HG03159 (cell line): Measurements from ENCODE around the gene PTS.
"Not testable (repeated sequence)": the region's sequence is repeated elsewhere in the genome, so short reads cannot be mapped to it uniquely, and the experiment has no call there.

Source experiments
- ATAC-seq: cut with Tn5 transposase; IDR thresholded peaks from one replicate; pipeline ENCODE4 v1.9.1; 2021; ENCODE audit warnings: mild to moderate bottlenecking, moderate library complexity; ENCODE audit not compliant: unreplicated experiment

The PTS gene

GRCh38 chr11:112226062-112226830 lies at the start of gene PTS:
TSS of gene PTS (plus strand) at chr11:112226428. CDS start at chr11:112226444, 16 bp downstream.
- ATAC-seq = peak; percentile 96

DNA sequence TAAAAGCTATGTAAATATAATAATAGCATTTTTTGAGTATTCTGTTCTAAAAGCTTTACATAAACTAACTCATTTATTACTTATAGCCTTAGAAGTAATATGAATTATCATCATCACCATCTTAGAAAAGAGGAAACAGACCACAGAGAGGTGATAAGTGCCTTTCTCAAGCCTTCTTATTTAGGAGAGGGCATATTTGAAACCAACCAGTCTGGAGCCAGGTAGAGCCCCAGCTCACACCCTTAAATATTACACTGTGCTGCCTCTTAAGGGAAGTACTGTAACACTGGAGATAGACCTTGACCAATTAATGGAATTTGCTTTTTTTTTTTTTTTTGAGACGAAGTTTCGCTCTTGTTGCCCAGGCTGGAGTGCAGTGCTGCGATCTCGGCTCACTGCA lies 48.6 kb upstream of the PTS start:
- ATAC-seq = no peak

GRCh38 chr11:112178428-112178827 lies 47.8 kb upstream of the PTS start:
- ATAC-seq = no peak

GRCh38 chr11:112178936-112179335 lies 47.3 kb upstream of the PTS start:
- no peak for ATAC-seq

DNA sequence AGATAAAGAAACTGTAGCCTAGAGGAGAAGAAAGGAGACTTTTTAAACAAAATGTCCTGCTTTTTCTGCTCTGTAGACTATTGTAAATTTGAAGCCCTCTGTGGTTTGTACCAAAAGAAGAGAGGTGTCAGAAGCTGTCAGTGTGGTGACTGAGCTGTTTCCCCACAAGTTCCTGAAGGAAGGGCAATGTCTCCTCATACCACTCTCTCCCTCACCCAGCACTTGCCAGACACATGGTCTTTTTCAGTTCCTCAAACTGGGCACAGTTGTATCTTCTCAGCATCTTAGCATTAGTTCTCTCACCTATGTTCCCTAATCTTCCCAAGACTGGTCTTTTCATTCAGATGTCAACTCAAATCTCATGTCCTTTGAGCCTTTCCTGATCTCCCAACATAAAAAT lies 46.6 kb upstream of the PTS start:
- ATAC-seq = no peak

DNA sequence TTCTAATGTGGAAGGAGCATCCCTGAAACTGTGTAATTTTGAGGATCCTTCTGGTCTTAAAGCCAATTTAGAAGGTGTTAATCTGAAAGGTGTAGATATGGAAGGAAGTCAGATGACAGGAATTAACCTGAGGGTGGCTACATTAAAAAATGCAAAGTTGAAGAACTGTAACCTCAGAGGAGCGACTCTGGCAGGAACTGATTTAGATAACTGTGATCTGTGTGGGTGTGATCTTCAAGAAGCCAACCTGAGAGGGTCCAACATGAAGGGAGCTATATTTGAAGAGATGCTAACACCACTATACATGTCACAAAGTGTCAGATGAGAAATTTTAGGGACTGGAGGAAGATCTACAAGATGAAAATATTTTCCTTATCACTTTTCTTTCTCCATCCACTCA lies 43.4 kb upstream of the PTS start:
- ATAC-seq = no peak

GRCh38 chr11:112185883-112186282 lies 40.3 kb upstream of the PTS start:
- ATAC-seq = no peak

DNA sequence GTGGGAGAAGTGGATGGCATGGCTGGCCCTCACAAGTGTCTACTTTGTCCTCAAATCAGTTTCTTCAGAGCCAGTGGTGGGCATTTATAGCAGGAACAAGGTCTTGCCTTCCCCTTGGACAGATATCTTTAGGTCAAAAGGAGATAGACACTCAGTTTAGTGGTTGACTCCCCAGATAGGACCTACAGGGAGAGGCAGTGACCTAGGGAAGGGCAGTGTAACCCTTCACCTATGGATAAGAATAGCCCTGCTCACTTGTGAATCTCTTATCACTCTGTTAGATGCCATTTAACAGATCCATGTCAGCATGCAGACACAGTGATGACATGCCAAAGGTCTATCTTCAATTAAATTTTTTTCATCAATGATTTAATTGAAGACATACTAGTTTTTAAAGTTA lies 39.9 kb upstream of the PTS start:
- ATAC-seq = no peak

- ATAC-seq = not testable (repeated sequence)
Measured at GRCh38 chr11:112195113-112195512, 31.1 kb upstream of the PTS start.

DNA sequence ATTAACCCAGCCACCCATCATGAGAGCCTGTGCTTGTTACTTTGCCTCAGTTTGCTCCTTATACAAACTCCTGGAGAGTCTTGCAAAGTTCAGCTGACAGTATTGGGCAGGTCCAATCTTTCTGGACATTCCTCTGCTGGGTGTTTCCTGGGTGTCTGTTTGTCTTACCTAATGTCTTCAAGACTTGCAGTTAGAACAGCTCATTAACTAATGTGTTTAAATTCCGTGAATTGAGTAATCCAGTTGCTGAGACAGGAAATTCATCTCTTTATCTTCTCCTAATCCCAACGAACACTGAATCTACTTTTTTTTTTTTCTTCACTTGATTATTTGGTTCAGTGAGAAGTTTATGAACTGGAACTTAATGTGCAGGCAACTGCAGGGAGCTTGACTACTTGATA lies 30.3 kb upstream of the PTS start:
- ATAC-seq = no peak

- ATAC-seq = no peak
Measured at GRCh38 chr11:112196519-112197087, 29.6 kb upstream of the PTS start.

GRCh38 chr11:112199101-112199500 lies 27.1 kb upstream of the PTS start:
- ATAC-seq = not testable (repeated sequence)

- no peak for ATAC-seq
Measured at GRCh38 chr11:112200252-112200651, 26.0 kb upstream of the PTS start.

DNA sequence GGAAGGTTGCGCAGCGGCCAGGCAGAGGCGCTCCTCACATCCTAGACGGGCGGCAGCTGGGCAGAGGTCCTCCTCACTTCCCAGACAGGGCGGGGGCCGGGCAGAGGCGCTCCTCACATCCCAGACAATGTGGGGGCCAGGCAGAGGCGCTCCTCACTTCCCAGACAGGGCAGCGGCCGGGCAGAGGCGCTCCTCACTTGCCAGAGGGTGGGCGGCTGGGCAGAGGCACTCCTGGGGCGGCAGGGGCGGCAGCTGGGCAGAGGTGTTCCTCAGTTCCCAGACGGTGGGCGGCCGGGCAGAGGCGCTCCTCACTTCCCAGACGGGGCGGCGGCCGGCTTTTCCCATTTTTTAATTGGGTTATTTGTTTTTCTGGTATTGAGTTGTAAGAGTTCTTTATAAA lies 20.2 kb upstream of the PTS start:
- ATAC-seq = no peak

GRCh38 chr11:112210890-112211289 lies 15.3 kb upstream of the PTS start:
- no peak for ATAC-seq

DNA sequence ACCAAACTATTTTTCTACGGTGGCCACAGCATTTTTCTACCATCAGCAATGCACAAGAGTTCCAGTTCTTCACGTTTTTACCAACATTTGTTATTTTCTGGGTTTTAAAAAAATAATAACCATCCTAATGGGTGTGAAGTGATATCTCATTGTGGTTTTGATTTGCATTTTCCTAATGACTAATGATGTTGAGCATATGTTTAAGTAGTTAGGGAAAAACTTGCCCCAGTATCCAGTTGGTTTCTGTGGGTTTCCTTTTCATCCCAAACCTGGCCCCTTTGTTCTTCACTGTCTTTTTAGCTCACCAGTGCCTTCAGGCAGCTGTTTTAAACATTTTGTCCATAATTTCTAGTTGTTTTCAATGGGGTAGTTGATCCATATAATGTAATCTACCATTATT lies 14.7 kb upstream of the PTS start:
- no peak for ATAC-seq

GRCh38 chr11:112212290-112212689 lies 13.9 kb upstream of the PTS start:
- no peak for ATAC-seq

DNA sequence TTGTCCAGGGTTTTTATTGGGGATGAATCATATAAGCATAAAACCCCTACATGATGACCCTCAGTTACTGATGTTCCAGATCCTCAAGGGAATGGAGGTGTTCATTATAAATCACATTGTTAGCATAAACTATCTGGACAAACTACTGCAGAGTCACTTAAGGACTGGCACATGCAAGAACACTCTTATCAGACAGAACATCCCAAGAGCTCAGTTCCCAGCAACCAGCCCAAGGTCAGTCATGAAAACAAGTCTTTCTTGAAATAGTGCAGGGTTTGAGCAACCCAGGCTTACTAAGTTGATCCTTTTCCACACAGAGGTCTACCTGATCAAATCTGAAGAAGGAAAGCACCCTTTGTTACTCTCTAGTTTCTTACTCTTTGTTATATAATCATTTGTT lies 13.5 kb upstream of the PTS start:
- ATAC-seq = no peak

GRCh38 chr11:112213753-112214152 lies 12.5 kb upstream of the PTS start:
- ATAC-seq = no peak

DNA sequence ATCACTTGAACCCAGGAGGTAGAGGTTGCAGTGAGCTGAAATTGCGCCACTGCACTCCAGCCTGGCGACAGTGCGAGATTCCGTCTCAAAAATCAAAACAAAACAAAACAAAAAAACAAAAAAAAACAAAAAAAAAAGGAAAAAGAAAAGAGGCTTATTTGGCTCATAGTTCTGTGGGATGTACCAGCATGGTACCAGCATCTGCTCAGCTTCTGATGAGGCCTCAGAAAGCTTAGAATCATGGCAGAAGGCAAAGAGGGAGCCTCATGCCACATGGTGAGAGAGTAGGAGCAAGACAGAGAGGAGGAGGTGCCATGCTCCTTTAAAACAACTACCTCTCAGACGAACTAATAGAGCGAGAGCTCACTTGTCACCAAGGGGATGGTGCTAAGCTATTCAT lies 10.6 kb upstream of the PTS start:
- ATAC-seq = no peak

DNA sequence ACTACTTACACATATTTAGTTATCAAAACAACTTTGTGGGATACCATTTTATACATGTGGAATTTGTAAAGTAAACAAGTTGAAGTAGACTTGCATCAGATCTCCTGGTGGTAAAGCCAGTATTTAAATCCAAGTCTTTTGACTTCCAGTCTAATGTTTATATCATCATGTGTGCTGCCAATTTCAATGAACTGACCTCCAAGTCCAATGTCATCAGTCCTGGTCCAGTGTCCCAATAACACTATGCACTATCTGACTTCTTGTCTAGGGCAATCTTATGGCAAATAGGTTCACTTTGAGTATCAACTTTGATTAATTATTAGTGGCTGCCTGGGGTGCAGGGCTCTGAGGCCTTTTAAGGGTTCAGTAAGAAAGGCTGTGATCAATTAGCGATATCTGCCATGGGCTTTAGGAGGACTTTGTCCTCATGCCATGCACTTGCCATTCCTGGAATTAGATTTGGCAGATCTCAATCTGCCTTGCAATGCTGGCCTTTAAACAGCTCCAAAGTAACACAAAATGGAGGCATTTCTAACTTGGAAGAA lies 9.6 kb upstream of the PTS start:
- ATAC-seq = no peak

DNA sequence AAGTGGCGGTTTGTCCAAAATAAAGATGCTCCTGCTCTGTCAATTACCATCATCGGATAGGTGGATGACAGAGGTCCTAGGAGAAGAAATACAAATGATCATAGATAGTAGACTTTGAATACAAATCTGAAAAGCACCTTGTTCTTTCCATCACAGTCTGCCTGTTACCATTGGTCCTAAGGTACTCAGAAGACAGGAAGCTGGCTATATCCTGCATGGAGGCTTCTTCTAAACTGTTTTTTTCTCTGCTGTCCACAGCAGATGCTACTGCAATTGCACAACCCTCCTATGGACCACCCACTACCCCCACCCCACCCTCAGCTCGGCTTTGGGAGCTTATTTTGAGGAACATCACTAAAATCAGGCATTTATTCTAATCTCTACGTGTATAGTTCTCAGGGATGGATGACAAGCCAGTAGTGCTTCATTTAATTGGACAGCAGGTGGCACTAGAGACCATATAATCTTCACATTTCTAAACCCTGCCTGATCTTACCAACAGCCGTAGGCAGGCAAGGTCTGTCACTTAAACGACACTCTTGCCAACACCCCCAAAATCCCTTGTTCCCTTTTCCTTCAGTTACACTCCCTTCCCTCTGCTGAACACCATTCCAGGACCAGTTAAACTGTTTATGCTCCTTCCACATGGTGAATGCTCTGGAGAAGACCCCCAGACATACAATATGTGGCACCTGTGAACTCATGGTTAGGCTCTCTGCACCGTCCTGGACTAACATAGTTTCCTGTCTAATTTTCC lies 6.6 kb upstream of the PTS start:
- ATAC-seq = peak; percentile 97
